ENCODE results near the gene ELMO3.

The ELMO3 gene

GRCh38 chr16:67235816-67236562 lies 37.1 kb downstream of the ELMO3 start:
- no peak overlapping the region for H2BK120ac ChIP-seq (ENCODE audit: low read depth, low read length)
- no peaks in the 10 kb centered on the region for H3K27me3 ChIP-seq (ENCODE audit: control insufficient read depth in 3 of 3, insufficient read depth in 3 of 3, low read depth in 1 of 3, low read length in 3 of 3)
- no peak overlapping the region for H3K27ac ChIP-seq (replicated peaks; ENCODE audit: low read length)
- H3K36me3 ChIP-seq (replicated peaks in 1 of 2; ENCODE audit: control insufficient read depth in 2 of 2, insufficient read depth in 2 of 2, low read length in 2 of 2) = peaks cover 22 to 75% of the 10 kb centered on the region in 2 donors
- H4K8ac ChIP-seq (ENCODE audit: low read depth, low read length) = no peak overlapping the region
- no CpG with 5 or more reads among the region's 17 CpGs for WGBS, 2 donors (ENCODE audit: extremely low coverage in 2 of 2, insufficient read length in 2 of 2, insufficient replicate concordance in 1 of 2)
- no peak overlapping the region for H2BK12ac ChIP-seq (ENCODE audit: low read length)
- no peak overlapping the region for H3K9ac ChIP-seq (ENCODE audit: low read depth, low read length, poor library complexity)
- H3K9me3 ChIP-seq (replicated peaks in 1 of 2; ENCODE audit: control insufficient read depth in 2 of 2, insufficient read depth in 1 of 2, low read depth in 1 of 2, low read length in 2 of 2) = no peaks in the 10 kb centered on the region
- H3K4me3 ChIP-seq (ENCODE audit: low read length in 2 of 2) = peak overlapping the region in 1 of 2 donors; percentile 16
- no peak overlapping the region for H2BK5ac ChIP-seq (ENCODE audit: low read length)
- no peak overlapping the region for H3K4me2 ChIP-seq (ENCODE audit: insufficient read depth, low read length, poor library complexity, severe bottlenecking)
- H3K14ac ChIP-seq (ENCODE audit: low read length) = no peak overlapping the region
- no peak overlapping the region for H3K18ac ChIP-seq (ENCODE audit: low read length)
- H4K91ac ChIP-seq (ENCODE audit: low read depth, low read length, poor library complexity) = no peak overlapping the region
- no peak for DNase-seq (ENCODE audit: low spot score)
- no peak overlapping the region for H2BK15ac ChIP-seq (ENCODE audit: low read length)
- no peak overlapping the region for H3K23ac ChIP-seq (ENCODE audit: low read depth, low read length, poor library complexity)
- H3K79me1 ChIP-seq (ENCODE audit: low read depth, low read length) = no peaks in the 10 kb centered on the region
- H3K4ac ChIP-seq (ENCODE audit: low read length) = no peak overlapping the region
- peaks cover under 1 to 6% of the 10 kb centered on the region in 2 donors for H3K4me1 ChIP-seq (ENCODE audit: control insufficient read depth in 2 of 2, insufficient read depth in 1 of 2, low read depth in 1 of 2, low read length in 2 of 2)
- no peak overlapping the region for H2AFZ ChIP-seq (ENCODE audit: low read length)
- H2AK5ac ChIP-seq (ENCODE audit: low read depth, low read length) = no peak overlapping the region

DNA sequence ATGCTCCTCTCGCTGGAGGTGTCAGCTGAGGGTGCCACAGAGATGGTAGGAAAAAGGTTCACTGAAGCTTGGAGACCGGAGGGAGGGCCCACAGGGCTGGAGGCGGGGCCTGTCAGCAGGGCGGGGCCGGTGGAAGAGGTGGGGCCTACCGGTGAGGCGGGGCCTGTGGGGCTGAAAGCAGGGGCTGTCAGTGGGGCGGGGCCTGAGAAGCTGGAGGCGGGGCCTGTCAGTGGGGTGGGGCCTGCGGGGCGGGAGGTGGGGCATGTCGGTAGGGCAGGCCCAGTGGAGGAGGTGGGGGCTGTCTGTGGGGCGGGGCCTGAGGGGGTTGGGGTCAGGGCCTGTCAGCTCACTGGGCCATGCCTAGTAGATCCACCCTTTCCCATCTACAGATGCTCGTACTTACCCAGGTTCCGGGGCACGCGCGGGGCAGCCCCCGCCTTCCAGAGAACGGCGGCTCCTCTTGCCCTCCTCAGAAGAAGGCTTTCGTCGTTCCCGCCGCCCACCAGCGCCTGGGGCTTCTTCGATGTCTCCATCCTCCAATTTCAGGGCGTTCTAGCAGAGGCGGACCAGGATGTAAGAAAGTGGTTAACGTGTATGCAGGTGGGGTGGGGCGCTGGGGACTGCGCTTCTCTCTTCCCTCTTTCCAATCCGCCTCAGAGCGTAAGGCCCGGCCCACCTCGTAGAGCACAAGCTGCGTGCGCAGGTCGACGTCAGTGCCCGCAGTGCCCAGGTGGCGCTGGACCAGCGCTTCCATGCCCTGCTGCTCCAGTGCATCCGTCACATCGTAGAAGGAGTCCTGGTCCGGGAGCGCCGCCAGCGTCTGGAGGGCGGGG lies 37.8 kb downstream of the ELMO3 start:
- peak overlapping the region; percentile 39 for H2BK15ac ChIP-seq (ENCODE audit: low read length)
- no peak overlapping the region for H2AK5ac ChIP-seq (ENCODE audit: low read depth, low read length)
- no peaks in the 10 kb centered on the region for H3K79me1 ChIP-seq (ENCODE audit: low read depth, low read length)
- H3K14ac ChIP-seq (ENCODE audit: low read length) = peak overlapping the region; percentile 43
- peaks cover 4 to 9% of the 10 kb centered on the region in 2 donors for H3K4me1 ChIP-seq (ENCODE audit: control insufficient read depth in 2 of 2, insufficient read depth in 1 of 2, low read depth in 1 of 2, low read length in 2 of 2)
- no CpG with 5 or more reads among the region's 50 CpGs for WGBS, 2 donors (ENCODE audit: extremely low coverage in 2 of 2, insufficient read length in 2 of 2, insufficient replicate concordance in 1 of 2)
- no peak overlapping the region for H4K91ac ChIP-seq (ENCODE audit: low read depth, low read length, poor library complexity)
- H2AFZ ChIP-seq (ENCODE audit: low read length) = no peak overlapping the region
- H3K4me3 ChIP-seq (ENCODE audit: low read length in 2 of 2) = peak overlapping the region in 1 of 2 donors; percentile 56
- H3K9me3 ChIP-seq (replicated peaks in 1 of 2; ENCODE audit: control insufficient read depth in 2 of 2, insufficient read depth in 1 of 2, low read depth in 1 of 2, low read length in 2 of 2) = no peaks in the 10 kb centered on the region
- H3K23ac ChIP-seq (ENCODE audit: low read depth, low read length, poor library complexity) = peak overlapping the region; percentile 80
- H3K4ac ChIP-seq (ENCODE audit: low read length) = no peak overlapping the region
- no peaks in the 10 kb centered on the region for H3K27me3 ChIP-seq (ENCODE audit: control insufficient read depth in 3 of 3, insufficient read depth in 3 of 3, low read depth in 1 of 3, low read length in 3 of 3)
- no peak overlapping the region for H3K4me2 ChIP-seq (ENCODE audit: insufficient read depth, low read length, poor library complexity, severe bottlenecking)
- H3K18ac ChIP-seq (ENCODE audit: low read length) = no peak overlapping the region
- H3K36me3 ChIP-seq (replicated peaks in 1 of 2; ENCODE audit: control insufficient read depth in 2 of 2, insufficient read depth in 2 of 2, low read length in 2 of 2) = peaks cover 15 to 67% of the 10 kb centered on the region in 2 donors
- H2BK120ac ChIP-seq (ENCODE audit: low read depth, low read length) = no peak overlapping the region
- peak overlapping the region; percentile 48 for H4K8ac ChIP-seq (ENCODE audit: low read depth, low read length)
- H2BK5ac ChIP-seq (ENCODE audit: low read length) = peak overlapping the region; percentile 57
- H2BK12ac ChIP-seq (ENCODE audit: low read length) = no peak overlapping the region
- DNase-seq (ENCODE audit: low spot score) = no peak
- H3K27ac ChIP-seq (replicated peaks; ENCODE audit: low read length) = no peak overlapping the region
- peak overlapping the region; percentile 74 for H3K9ac ChIP-seq (ENCODE audit: low read depth, low read length, poor library complexity)

DNA sequence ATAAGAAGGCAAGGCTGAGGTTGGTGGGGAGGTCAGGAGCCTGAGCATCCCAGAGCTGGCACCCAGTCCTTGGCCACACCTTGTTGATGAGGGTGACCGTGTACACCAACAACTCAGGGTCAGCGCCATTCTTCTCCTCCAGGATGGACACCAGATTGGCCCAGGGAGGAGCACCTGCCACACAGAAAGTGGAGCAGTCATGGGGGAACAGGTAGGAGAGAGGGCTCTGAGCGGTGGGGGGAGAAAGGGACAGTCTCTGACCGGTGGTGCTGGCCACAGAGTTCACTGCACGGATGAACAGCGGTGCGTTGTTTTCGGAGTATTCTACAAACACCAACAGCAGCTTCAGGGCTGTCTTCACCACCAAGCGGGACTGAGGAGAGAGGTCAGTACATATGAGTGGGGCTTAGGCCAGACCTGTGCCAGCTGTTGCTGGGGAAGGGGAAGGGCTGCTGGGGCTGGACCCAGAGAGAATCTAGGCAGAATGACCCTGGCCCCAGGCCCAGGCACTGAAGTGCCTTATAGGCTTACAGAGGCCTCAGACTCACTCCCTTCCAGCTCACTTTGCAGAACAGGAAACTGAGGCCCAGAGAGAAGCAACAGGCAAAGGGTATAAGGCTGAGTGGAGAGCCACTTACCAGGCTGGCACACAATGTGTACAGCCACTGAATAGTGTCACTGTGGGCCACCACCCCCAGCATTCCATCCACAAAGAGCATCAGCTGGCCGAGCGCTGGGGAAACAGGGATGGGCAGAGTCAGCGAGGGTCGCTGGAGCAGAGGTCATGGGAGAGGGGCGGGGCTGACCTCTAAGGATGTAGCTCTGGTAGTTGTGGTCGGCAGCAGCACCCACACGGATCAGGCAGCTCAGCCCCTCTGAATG lies 38.7 kb downstream of the ELMO3 start:
- DNase-seq (ENCODE audit: low spot score) = no peak
- Histone ChIP-seq H2AFZ (ENCODE audit: low read length) (no peak overlapping the region), H4K8ac (ENCODE audit: low read depth, low read length) (peak overlapping the region; percentile 48), H2BK5ac (ENCODE audit: low read length) (peak overlapping the region; percentile 57), H3K18ac (ENCODE audit: low read length) (no peak overlapping the region), H3K4me2 (ENCODE audit: insufficient read depth, low read length, poor library complexity, severe bottlenecking) (no peak overlapping the region), H3K4me3 (ENCODE audit: low read length in 2 of 2) (no peak overlapping the region), H3K4ac (ENCODE audit: low read length) (no peak overlapping the region), H3K9me3 (replicated peaks in 1 of 2; ENCODE audit: control insufficient read depth in 2 of 2, insufficient read depth in 1 of 2, low read depth in 1 of 2, low read length in 2 of 2) (no peaks in the 10 kb centered on the region), H3K27me3 (ENCODE audit: control insufficient read depth in 3 of 3, insufficient read depth in 3 of 3, low read depth in 1 of 3, low read length in 3 of 3) (no peaks in the 10 kb centered on the region), H3K36me3 (replicated peaks in 1 of 2; ENCODE audit: control insufficient read depth in 2 of 2, insufficient read depth in 2 of 2, low read length in 2 of 2) (peaks cover 14 to 61% of the 10 kb centered on the region in 2 donors), H4K91ac (ENCODE audit: low read depth, low read length, poor library complexity) (no peak overlapping the region), H3K9ac (ENCODE audit: low read depth, low read length, poor library complexity) (peak overlapping the region; percentile 74), H2BK15ac (ENCODE audit: low read length) (peak overlapping the region; percentile 39), H3K27ac (replicated peaks; ENCODE audit: low read length) (no peak overlapping the region), H3K14ac (ENCODE audit: low read length) (peak overlapping the region; percentile 43), H2BK120ac (ENCODE audit: low read depth, low read length) (no peak overlapping the region), H2BK12ac (ENCODE audit: low read length) (no peak overlapping the region), H2AK5ac (ENCODE audit: low read depth, low read length) (no peak overlapping the region), H3K4me1 (ENCODE audit: control insufficient read depth in 2 of 2, insufficient read depth in 1 of 2, low read depth in 1 of 2, low read length in 2 of 2) (peaks cover 4 to 9% of the 10 kb centered on the region in 2 donors), H3K79me1 (ENCODE audit: low read depth, low read length) (no peaks in the 10 kb centered on the region), H3K23ac (ENCODE audit: low read depth, low read length, poor library complexity) (peak overlapping the region; percentile 80)
- WGBS, 2 donors (ENCODE audit: extremely low coverage in 2 of 2, insufficient read length in 2 of 2, insufficient replicate concordance in 1 of 2) = no CpG with 5 or more reads among the region's 16 CpGs
